Fibroblast of peridontal ligament (primary cell): ENCODE data around the gene SH3RF3.

Source experiments
- DNase-seq: peaks from one replicate; pipeline ENCODE4 v3.0.0-alpha.2; 2010; ENCODE audit errors: extremely low read depth

Gene SH3RF3

GRCh38 chr2:109452318-109453305, 323.6 kb downstream of the SH3RF3 start:
- DNase-seq = no peak

DNA sequence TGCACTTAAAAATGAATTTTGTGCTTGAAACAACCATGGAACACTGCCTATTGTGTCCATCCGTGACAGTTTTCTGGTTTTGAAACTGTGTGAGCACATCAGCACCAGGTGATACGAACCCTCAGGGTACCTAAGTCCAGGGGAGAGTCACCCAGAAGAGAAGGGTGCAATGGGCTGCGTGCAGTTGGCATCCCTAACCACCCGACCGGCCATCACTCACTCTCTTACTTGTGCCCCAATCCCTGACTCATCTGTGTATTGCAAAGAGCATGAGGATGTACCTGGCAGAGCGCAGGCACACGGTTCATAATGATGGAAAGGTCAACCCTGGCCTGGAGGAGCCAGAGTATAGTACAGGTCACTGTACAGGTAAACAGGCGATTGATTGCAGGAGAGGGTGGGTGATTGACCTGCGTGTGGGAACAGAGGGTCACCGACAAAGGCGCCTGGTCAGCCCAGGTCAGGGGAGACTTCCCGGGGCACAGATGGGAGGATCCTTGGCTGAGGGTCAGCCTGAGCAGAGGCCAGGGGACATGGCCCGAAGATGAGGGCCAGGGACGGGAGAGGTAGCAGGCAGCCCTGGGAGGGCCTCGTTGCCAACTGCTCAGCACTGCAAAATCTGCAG, 324.5 kb downstream of the SH3RF3 start:
- DNase-seq = no peak

- DNase-seq = no peak
These were observed 325.3 kb downstream of the SH3RF3 start for GRCh38 chr2:109454304-109454703.

DNA sequence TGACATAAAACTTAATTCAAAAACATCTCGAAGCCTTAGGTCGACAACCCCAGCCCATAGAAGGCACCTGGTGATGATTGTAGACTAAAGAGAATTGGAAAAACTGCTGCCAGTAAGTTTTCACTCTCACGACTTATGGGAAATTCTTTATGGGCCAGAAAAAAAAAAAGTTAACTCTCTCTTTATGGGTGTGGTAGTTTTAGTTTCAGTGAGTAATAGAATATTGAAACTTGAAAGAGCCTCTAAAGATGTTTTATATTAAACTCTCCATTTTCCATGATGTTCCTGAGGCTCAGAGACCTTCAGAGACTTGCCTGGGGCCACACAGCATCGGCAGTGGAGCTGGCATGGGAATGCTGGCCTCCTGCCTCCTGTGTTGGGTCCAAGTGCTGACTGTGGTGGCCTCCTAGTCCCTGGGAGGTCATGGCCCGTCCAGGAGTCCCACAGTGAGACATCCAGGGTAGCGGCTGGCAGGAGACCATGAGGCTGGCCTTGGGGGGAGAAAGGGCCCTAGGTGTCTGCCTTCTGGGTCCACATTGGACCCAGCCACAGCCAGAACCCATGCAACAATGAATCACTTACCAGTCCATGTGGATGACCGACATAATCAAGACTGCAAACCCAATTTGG, 325.9 kb downstream of the SH3RF3 start:
- no peak for DNase-seq

DNA sequence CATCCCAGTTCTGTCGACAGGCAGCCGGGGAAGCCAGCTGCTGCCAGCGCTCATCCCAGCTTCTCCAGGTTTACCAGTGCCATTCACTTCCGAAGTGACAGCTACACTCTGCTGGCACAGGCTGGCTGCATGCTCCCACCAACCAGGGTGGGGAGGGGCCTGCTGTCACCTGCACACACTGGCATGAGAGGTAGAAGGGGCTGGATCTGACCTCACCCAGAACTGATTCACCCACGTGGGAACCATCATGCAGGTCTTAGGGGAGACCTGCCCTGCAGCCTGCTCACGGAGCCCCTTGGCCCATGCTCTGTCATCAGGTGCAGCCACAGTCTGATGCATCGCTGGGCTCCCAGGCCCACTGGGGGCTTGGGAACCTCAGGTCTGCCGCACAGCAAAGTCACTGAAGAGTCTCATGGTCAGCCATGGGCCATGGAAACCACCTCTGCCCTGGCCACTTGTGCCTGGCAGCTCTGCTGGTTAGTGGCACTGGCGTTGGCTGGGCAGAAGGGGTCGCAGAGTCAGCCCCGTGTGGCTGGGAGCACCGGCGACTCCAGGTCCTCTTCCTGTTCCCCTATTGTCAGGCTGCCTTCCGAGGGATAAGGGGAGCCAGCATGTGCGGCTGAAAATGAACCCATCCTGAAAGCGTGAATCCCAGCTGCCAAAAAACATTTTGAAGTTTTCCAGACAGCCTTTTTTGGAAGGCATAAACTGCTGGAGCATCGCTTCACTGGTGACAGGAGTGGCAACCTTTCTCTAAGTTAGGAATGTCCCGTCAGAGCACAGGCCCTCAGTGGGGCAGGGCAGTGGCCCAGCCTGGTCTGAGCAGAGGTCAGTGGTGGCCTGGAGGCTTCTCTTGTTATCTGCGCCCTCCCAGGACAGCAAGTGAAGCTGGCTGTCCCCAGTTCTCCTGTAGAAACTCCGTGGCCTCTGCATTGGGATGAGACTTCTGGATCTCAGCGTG, 327.0 kb downstream of the SH3RF3 start:
- DNase-seq = no peak

- DNase-seq = no peak
These were observed 327.8 kb downstream of the SH3RF3 start for GRCh38 chr2:109456776-109457175.

GRCh38 chr2:109457366-109457765, 328.4 kb downstream of the SH3RF3 start:
- DNase-seq = no peak

- no peak for DNase-seq
These were observed 328.8 kb downstream of the SH3RF3 start for GRCh38 chr2:109457794-109458193.

- no peak for DNase-seq
These were observed 329.5 kb downstream of the SH3RF3 start for GRCh38 chr2:109458512-109458911.

DNA sequence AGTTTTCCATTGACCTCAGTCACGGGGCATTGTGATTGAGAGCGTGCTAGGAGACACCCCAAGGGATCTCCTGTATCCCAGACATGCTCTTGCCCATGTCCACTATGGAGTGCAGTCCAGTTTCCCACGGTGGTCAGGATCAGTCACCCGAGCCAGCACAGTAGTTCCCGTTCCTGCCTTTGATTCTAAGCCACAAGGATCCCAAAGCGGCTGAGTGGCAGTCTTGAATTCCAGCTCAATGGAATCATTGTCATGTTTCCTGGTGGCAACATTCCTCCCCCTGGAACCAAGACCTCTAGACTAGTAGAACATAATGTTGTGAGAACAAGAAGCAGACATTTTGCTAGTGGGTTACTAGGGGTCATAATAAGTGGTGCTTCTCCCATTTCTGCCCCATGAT, 330.5 kb downstream of the SH3RF3 start:
- no peak for DNase-seq

GRCh38 chr2:109460553-109461324, 331.7 kb downstream of the SH3RF3 start:
- DNase-seq = no peak

DNA sequence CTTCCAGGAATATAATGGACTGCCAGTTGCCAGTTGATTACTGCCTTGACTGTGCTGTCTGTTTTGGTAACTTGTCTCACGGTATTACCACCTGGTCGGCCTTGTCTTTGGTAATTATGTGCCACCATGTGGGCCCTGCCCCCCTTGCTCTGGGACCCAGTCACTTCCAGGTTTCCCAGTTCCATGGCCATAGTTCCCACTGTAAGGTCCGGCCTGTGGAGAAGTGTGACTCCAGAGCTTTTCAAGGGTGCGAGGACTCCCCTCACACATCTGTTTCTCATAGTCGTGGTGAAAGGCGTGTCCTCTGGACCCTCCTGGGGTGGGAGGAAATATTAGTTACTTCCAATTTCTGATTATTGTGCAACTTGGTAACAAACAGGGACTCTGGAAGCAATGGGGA, 334.2 kb downstream of the SH3RF3 start:
- DNase-seq = no peak

GRCh38 chr2:109463891-109464290, 334.9 kb downstream of the SH3RF3 start:
- no peak for DNase-seq

- peak; percentile 51 for DNase-seq
These were observed 337.9 kb downstream of the SH3RF3 start for GRCh38 chr2:109466674-109467575.

GRCh38 chr2:109467701-109468100, 338.7 kb downstream of the SH3RF3 start:
- no peak for DNase-seq

GRCh38 chr2:109468893-109469292, 339.9 kb downstream of the SH3RF3 start:
- no peak for DNase-seq

DNA sequence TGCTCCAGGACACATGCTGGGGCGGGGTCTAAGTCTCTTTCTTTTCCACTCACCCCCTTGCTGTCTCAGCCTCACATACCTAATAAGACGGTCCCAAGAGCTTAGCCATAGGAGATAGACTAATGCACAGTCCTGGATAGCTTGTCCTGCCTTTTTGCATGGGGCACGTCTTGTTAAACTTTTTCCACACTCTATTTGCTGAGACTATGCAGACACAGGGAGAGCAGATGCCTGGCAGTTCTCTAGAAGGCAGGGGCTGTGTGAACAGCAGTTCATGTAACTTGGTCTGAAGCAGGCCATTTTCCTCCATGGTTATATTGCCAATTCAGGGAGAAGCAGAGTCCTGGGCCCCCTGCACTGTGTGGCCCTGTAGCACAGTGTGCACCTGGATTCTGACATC, 342.7 kb downstream of the SH3RF3 start:
- DNase-seq = no peak

DNA sequence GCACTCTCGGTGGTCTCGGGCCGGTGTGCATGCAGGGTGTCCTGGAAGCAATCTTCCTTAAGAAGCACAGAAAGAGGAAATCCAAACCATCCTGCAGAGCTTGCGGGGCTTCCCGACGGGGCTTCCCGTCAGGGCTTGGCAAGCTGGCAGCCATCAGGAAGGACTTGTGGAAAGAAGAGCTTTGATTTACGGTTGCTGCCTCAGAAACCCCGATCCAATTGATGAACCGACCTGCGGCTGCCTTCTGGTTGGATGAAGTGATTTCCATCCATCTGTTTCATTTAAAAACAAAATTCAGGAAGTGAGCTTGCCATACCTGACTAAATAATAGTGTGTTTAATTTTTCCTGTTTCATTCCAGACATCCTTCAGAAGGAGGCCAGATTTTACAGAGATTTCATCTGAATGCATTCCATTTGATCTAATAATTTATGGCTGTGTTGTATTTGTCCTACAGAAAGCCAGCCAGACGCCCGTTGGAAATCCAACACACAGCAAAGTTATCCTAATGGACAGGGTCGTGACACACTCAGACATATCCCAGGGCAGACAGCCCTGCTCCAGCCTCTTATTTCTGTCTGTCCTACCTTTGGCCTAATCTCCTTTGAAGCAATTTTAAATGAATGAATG, 343.4 kb downstream of the SH3RF3 start:
- no peak for DNase-seq

- DNase-seq = no peak
These were observed 344.0 kb downstream of the SH3RF3 start for GRCh38 chr2:109472974-109473373.
